ENCODE results near the gene SLC24A4.

SLC24A4 gene

GRCh38 chr14:92404421-92404820, 81.5 kb downstream of the SLC24A4 start:
- no peak for DNase-seq (ENCODE audit: low read depth)

DNA sequence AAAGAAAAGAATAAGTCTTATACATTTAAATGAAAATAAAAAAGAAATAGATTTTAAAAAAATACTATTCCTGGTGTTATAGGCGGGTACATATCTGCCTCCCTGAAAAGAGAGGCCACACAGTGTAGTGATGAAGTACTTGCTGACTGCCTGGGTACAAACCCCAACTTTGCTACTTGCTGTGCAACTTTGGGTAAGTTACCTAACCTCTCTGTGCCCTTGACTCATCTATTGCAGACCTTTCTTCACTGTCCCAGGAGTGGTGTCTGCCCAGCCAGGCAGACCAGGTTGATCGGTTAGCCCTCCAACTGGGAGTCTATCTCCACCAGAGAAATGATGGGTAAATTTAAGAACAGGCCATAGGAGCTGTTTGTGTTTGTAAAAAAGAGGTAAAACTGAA, 82.0 kb downstream of the SLC24A4 start:
- DNase-seq (ENCODE audit: low read depth), result no peak

- no peak for DNase-seq (ENCODE audit: low read depth)
These were observed 84.4 kb downstream of the SLC24A4 start for GRCh38 chr14:92407410-92407809.

- DNase-seq (ENCODE audit: low read depth), result no peak
These were observed 86.1 kb downstream of the SLC24A4 start for GRCh38 chr14:92409043-92409442.

- DNase-seq (ENCODE audit: low read depth), result no peak
These were observed 88.2 kb downstream of the SLC24A4 start for GRCh38 chr14:92411135-92411534.

DNA sequence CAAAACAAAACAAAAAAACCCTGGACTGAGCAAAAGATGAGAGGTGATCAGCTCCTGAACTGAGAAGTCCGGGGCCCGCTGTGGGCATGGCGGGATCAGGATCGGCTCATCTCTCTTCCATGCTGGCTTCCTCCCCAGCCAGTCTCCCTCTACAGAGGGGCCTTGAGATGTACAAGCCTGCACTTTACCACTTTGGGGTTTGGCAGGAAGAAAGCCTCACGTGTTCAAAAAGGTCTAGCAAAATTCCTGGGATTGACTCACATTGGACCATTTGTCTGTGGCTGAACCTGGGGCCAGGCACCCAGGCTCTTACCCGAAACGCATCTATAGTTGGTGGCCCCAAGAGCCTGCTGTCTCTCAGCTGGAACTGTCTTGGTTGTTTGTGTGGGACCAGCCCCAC, 89.0 kb downstream of the SLC24A4 start:
- DNase-seq (ENCODE audit: low read depth), result no peak

GRCh38 chr14:92412912-92413311, 89.9 kb downstream of the SLC24A4 start:
- no peak for DNase-seq (ENCODE audit: low read depth)

DNA sequence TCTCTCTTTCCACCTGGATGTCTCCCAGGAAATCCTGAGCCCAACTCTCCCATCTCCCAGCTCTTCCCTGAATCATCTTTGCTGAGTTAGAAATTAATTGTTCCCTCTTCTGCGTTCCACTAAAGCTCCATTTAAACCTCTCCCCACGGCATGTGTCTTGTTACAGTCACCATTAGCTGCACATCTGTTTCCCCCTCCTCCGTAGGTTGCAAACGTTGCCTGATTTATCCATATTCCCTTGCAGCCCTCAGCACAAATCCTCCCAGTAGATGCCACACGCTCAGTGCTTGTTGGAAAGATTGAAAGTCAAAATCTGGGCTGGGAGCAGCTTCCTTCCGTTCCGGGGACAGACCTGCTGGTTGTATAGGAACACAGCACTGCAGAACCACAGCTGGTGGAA, 90.4 kb downstream of the SLC24A4 start:
- no peak for DNase-seq (ENCODE audit: low read depth)

- DNase-seq (ENCODE audit: low read depth), result no peak
These were observed 91.9 kb downstream of the SLC24A4 start for GRCh38 chr14:92414690-92415445.

DNA sequence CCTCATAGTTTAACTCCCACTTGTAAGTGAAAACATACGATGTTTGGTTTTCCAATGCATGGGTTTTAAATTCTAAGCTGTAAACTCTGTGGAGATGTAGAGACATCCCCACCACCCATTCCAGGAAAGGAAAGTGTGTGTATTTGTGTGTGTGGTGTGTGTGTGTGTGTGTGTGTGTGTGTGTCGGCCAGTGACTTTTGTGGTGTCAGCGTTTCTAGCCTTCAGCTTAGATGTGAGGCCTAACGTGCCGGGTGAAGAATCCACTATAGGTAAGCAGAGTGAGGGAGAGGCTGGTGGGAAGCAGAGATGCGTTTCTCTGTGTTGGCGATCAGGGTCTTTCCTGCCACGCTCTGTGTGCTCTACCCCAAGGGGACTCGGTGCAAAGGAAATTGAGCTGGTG, 93.0 kb downstream of the SLC24A4 start:
- no peak for DNase-seq (ENCODE audit: low read depth)

DNA sequence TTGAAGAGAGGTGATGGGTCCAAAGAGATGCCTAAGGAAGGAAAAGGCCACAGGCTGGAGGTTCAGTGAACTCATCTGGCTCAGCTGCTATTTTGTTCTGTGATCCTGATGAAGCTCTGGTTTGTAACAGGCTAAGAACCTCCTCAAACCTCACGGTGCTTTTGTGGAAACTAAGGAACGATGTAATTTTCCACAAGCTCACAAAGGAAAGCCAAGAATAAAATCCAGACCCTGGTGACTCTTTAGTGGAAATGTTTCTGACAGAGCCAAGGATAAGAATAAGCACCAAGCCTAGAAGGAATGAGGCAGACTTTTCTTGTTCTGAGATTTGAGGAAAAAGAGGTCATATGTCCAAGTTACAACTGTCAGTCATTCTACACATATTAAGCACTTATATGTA, 93.6 kb downstream of the SLC24A4 start:
- no peak for DNase-seq (ENCODE audit: low read depth)

- DNase-seq (ENCODE audit: low read depth), result no peak
These were observed 94.8 kb downstream of the SLC24A4 start for GRCh38 chr14:92417759-92418158.

DNA sequence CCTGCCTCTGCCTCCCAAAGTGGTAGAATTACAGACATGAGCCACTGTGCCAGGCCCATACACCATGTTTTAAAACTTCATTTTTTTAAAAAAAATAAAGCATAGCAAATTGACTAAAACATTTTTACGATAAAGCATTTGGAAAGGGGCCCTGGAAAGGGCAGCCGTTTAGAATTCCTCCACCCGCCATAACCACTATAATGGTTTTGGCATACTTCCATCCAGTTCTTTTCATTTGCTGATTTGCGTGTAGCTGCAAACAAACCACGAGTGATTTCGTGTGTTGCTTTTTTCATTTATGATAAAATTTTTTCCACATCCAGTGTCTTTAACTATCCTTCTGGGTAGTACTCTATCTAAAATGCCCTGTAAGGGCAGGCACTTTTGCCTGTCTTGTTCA, 98.8 kb downstream of the SLC24A4 start:
- DNase-seq (ENCODE audit: low read depth), result no peak

- DNase-seq (ENCODE audit: low read depth), result no peak
These were observed 102.1 kb downstream of the SLC24A4 start for GRCh38 chr14:92425101-92425500.

DNA sequence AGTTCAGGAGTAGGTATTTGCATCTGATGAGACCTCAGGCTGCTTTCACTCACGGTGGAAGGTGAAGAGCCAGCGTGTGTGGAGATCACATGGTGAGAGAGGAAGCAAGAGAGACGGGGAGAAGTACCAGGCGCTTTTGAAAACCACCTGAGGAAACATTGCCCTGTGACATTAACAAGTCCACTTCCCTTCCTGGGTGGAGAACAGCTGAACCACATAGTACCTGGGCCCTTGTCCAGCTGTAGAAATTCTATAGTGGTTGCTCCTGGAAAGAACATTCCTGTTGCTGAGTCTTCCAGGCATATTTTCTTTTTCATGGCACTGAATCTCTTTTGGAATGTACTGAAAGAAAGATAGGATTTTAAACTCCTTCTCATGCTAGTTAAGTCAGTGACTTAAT, 103.3 kb downstream of the SLC24A4 start:
- DNase-seq (ENCODE audit: low read depth), result no peak

- DNase-seq (ENCODE audit: low read depth), result no peak
These were observed 104.1 kb downstream of the SLC24A4 start for GRCh38 chr14:92427096-92427495.

DNA sequence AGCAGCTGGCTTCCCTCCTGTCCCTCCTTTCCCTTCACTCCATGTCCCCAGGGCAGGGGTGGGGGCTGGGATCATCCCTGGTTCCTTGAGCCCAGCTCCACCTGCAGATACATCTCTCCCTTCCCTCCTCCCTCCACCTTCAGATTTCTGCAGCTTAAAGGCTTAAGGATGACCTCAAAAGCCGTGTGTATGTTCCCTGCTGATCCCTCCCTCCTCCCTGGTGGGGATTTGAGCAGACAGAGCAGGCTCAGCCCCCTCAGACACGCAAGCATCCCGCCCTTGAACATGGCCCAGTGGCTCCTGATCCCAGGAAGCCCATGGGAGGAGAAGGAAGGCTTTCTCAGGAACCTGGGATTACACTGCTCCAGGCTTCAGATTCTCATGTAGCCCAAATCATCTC, 107.7 kb downstream of the SLC24A4 start:
- no peak for DNase-seq (ENCODE audit: low read depth)

DNA sequence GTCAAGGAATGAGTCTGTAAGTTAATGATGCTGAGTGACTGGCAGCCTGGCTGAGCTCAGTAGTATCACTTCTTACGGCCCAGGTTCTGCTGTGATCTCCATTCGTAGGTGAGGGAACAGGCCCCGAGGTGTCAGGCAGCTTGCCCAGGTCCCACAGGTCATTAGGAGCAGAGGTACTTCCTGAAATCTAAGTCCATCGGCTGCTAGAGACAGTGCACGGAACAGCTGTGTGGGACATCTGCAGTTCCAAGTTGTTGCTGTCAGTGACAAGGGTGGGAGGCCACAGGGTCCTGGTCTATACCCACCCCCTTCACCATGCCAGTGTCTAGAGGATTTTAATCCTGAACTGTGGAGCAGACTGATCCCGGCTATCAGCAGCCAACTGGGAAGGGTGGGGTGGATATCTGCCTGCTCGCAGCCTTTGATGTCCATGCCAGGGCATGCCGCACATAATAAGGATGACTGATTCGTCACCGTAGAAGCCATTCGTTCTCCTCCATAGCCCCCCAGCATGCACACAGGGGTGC, 108.3 kb downstream of the SLC24A4 start:
- DNase-seq (ENCODE audit: low read depth), result no peak

DNA sequence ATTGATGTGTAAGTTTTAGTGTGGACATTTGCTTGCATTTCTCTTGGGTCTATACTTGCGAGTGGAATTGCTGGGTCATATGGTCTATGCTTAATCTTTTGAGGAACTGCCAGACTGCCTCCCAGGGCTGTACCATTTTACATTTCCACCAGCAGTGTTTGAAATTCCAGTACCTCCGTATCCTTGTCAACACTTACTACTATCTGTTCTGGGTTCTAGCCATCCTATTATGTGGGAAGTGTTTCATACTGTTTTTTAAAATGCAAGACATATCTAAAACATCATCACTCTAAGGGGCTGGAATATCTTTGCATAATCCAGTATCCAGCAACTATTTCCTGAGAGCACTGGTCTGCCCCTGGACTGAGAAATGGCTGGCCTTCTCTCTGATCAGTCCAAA, 110.4 kb downstream of the SLC24A4 start:
- no peak for DNase-seq (ENCODE audit: low read depth)

GRCh38 chr14:92435154-92435553, 112.2 kb downstream of the SLC24A4 start:
- DNase-seq (ENCODE audit: low read depth), result no peak

DNA sequence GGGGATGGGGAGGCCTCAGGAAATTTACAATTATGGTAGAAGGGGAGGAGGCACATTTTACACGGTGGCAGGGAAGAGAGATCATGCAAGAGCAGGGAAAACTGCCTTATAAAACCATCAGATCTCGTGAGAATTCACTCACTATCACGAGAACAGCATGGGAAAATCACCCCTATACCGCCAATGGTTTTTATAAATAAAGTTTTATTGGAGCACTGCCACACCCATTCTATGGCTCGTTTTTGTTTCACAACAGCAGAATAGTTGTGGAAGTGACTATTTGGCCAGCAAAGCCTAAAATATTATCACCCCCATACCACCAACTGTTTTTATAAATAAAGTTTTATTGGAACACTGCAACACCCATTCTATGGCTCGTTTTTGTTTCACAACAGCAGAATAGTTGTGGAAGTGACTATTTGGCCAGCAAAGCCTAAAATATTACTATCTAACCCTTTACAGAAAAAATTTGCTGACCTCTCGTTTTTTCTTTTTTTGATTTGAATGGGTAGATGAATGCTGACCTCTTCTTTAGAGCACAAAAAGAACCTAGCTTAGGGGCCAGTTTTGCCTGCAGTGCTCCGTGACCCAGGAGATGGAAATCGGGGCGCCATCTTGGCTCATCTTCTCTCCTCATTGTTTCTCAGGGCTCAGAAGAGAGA, 113.3 kb downstream of the SLC24A4 start:
- no peak for DNase-seq (ENCODE audit: low read depth)

GRCh38 chr14:92437309-92437708, 114.3 kb downstream of the SLC24A4 start:
- no peak for DNase-seq (ENCODE audit: low read depth)

DNA sequence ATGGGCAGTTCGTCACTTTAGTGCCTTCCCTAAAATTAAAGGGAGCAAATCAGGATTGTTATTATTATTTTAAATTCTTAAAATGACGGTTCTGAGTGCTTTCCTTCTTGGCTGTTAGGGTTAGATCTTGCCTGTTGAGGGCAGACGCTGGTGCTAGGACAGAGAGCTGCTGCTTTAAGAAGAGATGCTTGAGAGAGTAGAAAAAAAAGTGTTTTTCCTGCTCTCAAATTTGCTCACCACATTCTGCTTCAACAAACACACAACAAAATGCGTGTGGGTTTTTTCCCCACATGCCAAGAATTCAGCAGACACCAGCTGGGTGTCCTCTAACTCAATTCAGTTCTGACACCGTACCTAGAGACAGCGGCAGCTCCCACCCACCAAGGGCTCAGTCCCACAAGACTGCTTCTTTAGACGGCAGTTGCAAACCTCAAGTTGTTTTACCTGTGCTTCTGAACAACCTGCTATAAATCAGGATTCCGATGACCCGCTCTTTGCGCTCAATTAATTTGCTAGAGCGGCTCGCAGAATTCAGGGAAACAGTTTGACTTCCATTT, 114.8 kb downstream of the SLC24A4 start:
- no peak for DNase-seq (ENCODE audit: low read depth)
